DOHH2 (cell line): Measurements from ENCODE around the gene TAP2.

Experiments used
- H3F3A ChIP-seq: fragments of 200-600 bp; sonication (generic), shearing (Covaris generic); 2 replicates; pipeline ENCODE4 v1.6.0; 2016; ENCODE audit warnings: antibody characterized with exemption, mild to moderate bottlenecking; ENCODE audit not compliant: control insufficient read depth, insufficient read depth
- H3K27ac ChIP-seq: fragments of 200-600 bp; sonication (generic); 2 replicates; pipeline ENCODE4 v1.5.1; 2014; ENCODE audit warnings: low read depth, mild to moderate bottlenecking, low read length, moderate library complexity
- H3K27me3 ChIP-seq: fragments of 200-600 bp; sonication (generic); 2 replicates; pipeline ENCODE4 v1.6.1; 2014; ENCODE audit warnings: mild to moderate bottlenecking, low read length, mixed read lengths; ENCODE audit not compliant: control insufficient read depth
- H3K36me3 ChIP-seq: fragments of 200-600 bp; sonication (generic); 2 replicates; pipeline ENCODE4 v1.6.1; 2014; ENCODE audit warnings: mild to moderate bottlenecking, low read length, moderate library complexity, mixed read lengths; ENCODE audit not compliant: control insufficient read depth
- H3K4me1 ChIP-seq: fragments of 200-600 bp; sonication (generic); 2 replicates; pipeline ENCODE4 v1.6.1; 2014; ENCODE audit warnings: mild to moderate bottlenecking, low read length, mixed read lengths; ENCODE audit not compliant: control insufficient read depth
- H3K4me2 ChIP-seq: fragments of 200-600 bp; sonication (generic); 2 replicates; pipeline ENCODE4 v1.6.0; 2014; ENCODE audit warnings: mild to moderate bottlenecking, low read length, moderate library complexity
- H3K4me3 ChIP-seq: fragments of 200-600 bp; sonication (generic); 2 replicates; pipeline ENCODE4 v1.5.1; 2014; ENCODE audit warnings: mild to moderate bottlenecking, low read length, mixed read lengths
- H3K79me2 ChIP-seq: fragments of 200-600 bp; sonication (generic); 2 replicates; pipeline ENCODE4 v1.6.1; 2014; ENCODE audit warnings: mild to moderate bottlenecking, low read length, mixed read lengths; ENCODE audit not compliant: control insufficient read depth
- H3K9me2 ChIP-seq: fragments of 200-600 bp; sonication (generic); replicated peaks from 2 replicates; pipeline ENCODE4 v1.6.1; 2014; ENCODE audit warnings: mild to moderate bottlenecking, low read length, mixed read lengths; ENCODE audit not compliant: control insufficient read depth
- H3K9me3 ChIP-seq: fragments of 200-600 bp; sonication (generic); 2 replicates; pipeline ENCODE4 v1.6.1; 2014; ENCODE audit warnings: antibody characterized with exemption, low read length, mixed read lengths; ENCODE audit not compliant: control insufficient read depth, insufficient read depth
- H4K20me1 ChIP-seq: fragments of 200-600 bp; sonication (generic); 2 replicates; pipeline ENCODE4 v1.6.0; 2014; ENCODE audit warnings: low read depth, mild to moderate bottlenecking, antibody characterized with exemption, low read length, moderate library complexity; ENCODE audit not compliant: control insufficient read depth, insufficient read depth
- EZH2phosphoT487 ChIP-seq: fragments of 200-600 bp; sonication (generic); IDR thresholded peaks from 2 replicates; pipeline ENCODE4 v1.6.1; 2017; ENCODE audit warnings: borderline replicate concordance, mild to moderate bottlenecking, antibody characterized with exemption, low read length, moderate library complexity, mixed read lengths
- TF ChIP-seq, protein P1 (sequence below): fragments of 200-600 bp; sonication (generic); IDR thresholded peaks from one replicate; pipeline ENCODE4 v1.5.1; 2014; ENCODE audit warnings: antibody characterized with exemption, mild to moderate bottlenecking, low read depth, low read length; ENCODE audit not compliant: poor library complexity, severe bottlenecking

Gene TAP2

DNA sequence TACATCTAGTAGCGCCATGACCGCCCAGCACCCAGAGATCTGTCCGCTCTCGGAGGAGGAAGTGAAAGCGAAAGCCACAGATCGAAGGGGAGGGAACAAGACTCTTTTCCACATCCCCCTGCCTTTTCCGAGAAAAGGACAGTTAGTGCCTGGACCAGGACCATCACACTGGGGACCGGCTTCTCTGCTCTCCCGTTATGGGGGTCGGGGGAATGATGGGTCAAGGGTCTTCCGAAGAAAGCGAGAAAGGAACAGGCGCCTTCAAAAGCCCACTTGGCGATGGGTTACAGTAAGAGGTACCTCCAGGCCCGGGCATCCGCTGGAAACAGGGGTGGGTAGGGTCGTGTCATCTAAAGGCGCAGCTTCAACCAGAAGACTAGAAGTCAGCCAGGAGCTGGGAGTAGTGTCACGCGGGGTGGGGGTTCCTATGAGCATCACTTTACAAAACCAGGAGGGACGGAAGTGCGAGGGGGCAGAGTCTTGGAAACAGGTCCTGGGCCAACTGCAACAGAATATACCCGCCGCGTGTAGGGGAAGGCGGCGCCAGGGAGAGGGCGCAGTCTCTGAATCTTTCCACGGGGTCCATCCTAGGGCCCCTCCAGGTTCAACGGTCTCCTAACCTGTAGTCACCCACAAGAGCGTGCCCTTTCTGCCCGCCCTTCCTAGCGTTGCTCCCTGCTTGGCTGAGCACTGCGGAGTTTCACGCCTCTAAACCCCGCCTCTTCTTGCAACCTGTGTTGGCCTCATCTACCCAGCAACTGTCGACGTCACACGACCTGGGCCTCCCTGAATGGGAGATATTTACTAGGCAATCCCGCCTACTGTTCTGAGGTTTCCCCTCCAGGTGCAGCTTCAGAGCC, 5.7 kb upstream of the TAP2 start, which contains the start of gene PSMB8:
PSMB8 (minus strand) TSS at position 69 of the 860 bp plus-strand sequence; CDS start at position 18, 51 bp downstream.
- Histone ChIP-seq H3K4me3 (peak within 1 kb of the TSS; percentile 93), H3K79me2 (peaks cover 19% of the 10 kb centered on the region), H3K9me2 (no peaks in the 10 kb centered on the region), H3K4me2 (peak within 1 kb of the TSS; percentile 100), H3K36me3 (peaks cover 66% of the 10 kb centered on the region), H3K27me3 (no peaks in the 10 kb centered on the region), H3K4me1 (peaks cover 35% of the 10 kb centered on the region), H3F3A (peaks cover 9% of the 10 kb centered on the region), H3K27ac (peak within 1 kb of the TSS; percentile 92), H3K9me3 (no peaks in the 10 kb centered on the region), H4K20me1 (no peaks in the 10 kb centered on the region)
- TF ChIP-seq, protein P1, sequence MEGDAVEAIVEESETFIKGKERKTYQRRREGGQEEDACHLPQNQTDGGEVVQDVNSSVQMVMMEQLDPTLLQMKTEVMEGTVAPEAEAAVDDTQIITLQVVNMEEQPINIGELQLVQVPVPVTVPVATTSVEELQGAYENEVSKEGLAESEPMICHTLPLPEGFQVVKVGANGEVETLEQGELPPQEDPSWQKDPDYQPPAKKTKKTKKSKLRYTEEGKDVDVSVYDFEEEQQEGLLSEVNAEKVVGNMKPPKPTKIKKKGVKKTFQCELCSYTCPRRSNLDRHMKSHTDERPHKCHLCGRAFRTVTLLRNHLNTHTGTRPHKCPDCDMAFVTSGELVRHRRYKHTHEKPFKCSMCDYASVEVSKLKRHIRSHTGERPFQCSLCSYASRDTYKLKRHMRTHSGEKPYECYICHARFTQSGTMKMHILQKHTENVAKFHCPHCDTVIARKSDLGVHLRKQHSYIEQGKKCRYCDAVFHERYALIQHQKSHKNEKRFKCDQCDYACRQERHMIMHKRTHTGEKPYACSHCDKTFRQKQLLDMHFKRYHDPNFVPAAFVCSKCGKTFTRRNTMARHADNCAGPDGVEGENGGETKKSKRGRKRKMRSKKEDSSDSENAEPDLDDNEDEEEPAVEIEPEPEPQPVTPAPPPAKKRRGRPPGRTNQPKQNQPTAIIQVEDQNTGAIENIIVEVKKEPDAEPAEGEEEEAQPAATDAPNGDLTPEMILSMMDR = peak; percentile 19
- TF ChIP-seq EZH2phosphoT487 = no peak

DNA sequence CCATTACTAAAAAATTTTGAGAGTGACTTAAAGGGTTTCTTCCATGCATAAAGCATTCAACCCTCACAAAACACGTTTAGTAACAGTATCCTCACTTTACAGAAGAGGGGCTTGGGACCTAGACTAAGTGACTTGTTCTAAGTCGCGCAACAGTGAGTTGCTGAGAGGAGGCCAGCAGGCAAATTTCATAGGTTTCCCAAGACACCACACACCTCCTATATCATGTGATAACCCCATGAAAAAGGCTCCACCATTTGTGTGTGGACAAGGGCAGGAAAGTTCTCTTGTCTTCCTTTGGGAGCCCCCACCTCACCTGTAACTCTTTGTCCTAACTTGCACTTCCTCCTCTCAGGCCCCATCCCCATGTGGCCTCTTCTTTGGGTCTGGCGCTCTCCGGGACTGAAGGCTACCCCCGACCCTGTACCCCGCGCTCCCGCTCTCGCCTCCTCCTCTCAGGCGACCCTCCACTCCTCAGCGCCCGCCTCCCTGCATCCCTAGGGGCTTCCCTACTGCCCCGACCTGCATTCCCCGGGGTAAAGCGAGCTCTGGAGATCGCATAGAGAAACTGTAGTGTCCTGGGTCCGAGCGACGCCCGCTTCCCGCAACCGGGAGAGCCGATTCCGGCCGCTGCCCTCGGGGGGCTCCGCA, 4.9 kb upstream of the TAP2 start:
- Histone ChIP-seq H3K4me2 (peak overlapping the region; percentile 100), H4K20me1 (no peaks in the 10 kb centered on the region), H3K79me2 (peaks cover 19% of the 10 kb centered on the region), H3K9me3 (no peaks in the 10 kb centered on the region), H3K27me3 (no peaks in the 10 kb centered on the region), H3K9me2 (no peaks in the 10 kb centered on the region), H3K27ac (peak overlapping the region; percentile 92), H3F3A (peaks cover 9% of the 10 kb centered on the region), H3K36me3 (peaks cover 62% of the 10 kb centered on the region), H3K4me1 (peaks cover 39% of the 10 kb centered on the region), H3K4me3 (peak overlapping the region; percentile 93)
- TF ChIP-seq, protein P1 = no peak
- TF ChIP-seq EZH2phosphoT487 = no peak

DNA sequence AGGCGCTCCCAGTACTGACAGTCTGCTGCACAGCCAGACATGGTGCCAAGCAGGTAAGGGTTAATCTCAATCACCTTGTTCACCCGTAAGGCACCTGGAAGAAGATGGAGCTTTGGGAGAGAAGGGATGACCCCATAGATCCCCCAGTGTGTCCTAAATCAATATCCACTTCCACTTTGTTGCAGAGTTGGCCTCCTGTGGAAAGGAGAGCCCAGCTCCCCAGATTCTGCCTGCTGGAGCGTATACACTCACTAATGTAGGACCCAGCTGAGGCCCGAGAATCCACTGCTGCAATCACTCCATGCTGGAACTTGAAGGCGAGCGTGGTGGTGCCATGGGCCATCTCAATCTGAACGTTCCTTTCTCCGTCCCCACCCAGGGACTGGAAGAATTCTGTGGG, 4.2 kb upstream of the TAP2 start:
- peaks cover 9% of the 10 kb centered on the region for H3F3A ChIP-seq
- H3K36me3 ChIP-seq = peaks cover 54% of the 10 kb centered on the region
- no peaks in the 10 kb centered on the region for H4K20me1 ChIP-seq
- no peaks in the 10 kb centered on the region for H3K9me3 ChIP-seq
- TF ChIP-seq, protein P1 = no peak
- TF ChIP-seq EZH2phosphoT487 = no peak
- H3K9me2 ChIP-seq = no peaks in the 10 kb centered on the region
- H3K27me3 ChIP-seq = no peaks in the 10 kb centered on the region
- H3K79me2 ChIP-seq = peaks cover 23% of the 10 kb centered on the region
- peak overlapping the region; percentile 93 for H3K4me3 ChIP-seq
- peaks cover 42% of the 10 kb centered on the region for H3K4me1 ChIP-seq
- peak overlapping the region; percentile 100 for H3K4me2 ChIP-seq
- no peak overlapping the region for H3K27ac ChIP-seq
